CD4-positive, alpha-beta T cell treated with Interleukin-12 subunit alpha and Interleukin-12 subunit beta, for 1 hour (primary cell): ENCODE data around the gene LAMC3.

Experiments
- DNase-seq: peaks from one replicate; pipeline ENCODE4 v3.0.0-alpha.2; 2020

Gene LAMC3

GRCh38 chr9:131008909-131009618, at the start of gene LAMC3:
LAMC3 (plus strand) TSS chr9:131009174; CDS start chr9:131009215, 41 bp downstream.
- no peak for DNase-seq

GRCh38 chr9:130959809-130960334, 49.1 kb upstream of the LAMC3 start:
- no peak for DNase-seq

GRCh38 chr9:130960522-130961378, 48.2 kb upstream of the LAMC3 start:
- no peak for DNase-seq

DNA sequence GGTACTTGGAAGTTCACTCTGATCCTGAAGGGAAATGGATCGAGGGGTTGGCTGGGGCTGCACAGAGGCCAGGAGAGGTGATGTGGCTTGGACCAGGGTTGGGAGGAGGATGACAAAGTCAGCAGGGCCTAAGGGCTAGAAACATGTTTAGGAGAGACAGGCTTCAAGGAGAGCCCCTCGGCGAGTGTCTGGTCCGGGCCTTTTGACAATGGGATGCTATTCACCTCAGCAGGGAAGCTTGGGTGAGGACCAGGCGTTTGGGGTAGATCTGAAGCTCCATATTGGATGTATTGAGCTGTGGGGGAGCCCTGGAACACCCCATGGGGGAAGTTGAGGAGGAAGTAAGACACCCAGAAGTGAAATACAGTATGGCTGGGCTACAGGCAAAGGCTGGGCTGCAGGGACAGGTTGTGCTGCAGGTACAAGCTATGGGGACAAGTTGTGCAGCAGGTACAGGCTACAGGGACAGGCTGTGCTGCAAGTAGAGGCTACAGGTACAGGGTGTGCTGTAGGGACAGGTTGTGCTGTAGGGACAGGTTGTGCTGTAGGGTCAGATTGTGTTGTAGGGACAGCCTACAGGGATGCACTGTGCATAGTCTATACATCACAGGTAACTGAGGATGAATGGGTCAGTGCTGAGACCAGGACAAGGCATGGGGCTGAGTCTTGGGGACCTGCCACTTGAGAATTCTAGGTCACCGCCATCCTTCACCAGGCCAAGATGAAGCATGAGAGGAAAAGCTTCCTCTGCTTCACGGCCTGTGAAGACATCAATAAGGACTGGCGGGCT, 47.3 kb upstream of the LAMC3 start:
- no peak for DNase-seq

- no peak for DNase-seq
These were observed 46.3 kb upstream of the LAMC3 start for GRCh38 chr9:130962418-130963316.

- DNase-seq: no peak
These were observed 45.6 kb upstream of the LAMC3 start for GRCh38 chr9:130963337-130963908.

DNA sequence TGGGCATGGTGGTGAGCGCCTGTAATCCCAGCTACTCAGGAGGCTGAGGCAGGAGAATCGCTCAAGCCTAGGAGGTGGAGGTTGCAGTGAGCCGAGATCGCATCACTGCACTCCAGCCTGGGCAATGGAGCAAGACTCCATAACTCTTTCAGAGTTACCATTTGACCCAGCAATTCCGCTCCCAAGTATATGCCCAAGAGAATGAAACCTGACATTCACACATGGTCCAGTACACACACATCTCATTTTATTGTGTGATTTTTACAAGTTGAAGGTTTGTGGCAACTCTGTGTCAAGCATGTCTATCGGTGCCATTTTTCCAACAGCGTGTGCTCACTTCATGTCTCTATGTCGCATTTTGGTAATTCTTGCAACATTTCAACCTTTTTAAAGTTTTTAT, 45.1 kb upstream of the LAMC3 start:
- DNase-seq: no peak

DNA sequence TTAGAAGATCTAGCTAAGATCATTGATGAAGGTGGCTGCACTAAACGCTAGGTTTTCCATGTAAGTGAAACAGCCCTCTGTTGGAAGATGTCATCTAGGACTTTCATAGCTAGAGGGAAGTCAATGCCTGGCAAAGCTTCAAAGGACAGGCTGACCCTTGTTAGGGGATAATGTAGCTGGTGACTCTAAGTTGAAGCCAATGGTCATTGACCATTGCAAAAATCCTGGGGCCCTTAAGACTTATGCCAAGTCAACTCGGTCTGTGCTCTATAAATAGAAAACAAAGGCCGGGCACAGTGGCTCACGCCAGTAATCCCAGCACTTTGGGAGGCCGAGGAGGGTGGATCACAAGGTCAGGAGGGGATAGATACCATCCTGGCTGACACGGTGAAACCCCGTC, 43.3 kb upstream of the LAMC3 start:
- DNase-seq: no peak

- DNase-seq: no peak
These were observed 38.9 kb upstream of the LAMC3 start for GRCh38 chr9:130970052-130970451.

- no peak for DNase-seq
These were observed 38.1 kb upstream of the LAMC3 start for GRCh38 chr9:130970855-130971254.

GRCh38 chr9:130971294-130971849, 37.6 kb upstream of the LAMC3 start:
- no peak for DNase-seq

DNA sequence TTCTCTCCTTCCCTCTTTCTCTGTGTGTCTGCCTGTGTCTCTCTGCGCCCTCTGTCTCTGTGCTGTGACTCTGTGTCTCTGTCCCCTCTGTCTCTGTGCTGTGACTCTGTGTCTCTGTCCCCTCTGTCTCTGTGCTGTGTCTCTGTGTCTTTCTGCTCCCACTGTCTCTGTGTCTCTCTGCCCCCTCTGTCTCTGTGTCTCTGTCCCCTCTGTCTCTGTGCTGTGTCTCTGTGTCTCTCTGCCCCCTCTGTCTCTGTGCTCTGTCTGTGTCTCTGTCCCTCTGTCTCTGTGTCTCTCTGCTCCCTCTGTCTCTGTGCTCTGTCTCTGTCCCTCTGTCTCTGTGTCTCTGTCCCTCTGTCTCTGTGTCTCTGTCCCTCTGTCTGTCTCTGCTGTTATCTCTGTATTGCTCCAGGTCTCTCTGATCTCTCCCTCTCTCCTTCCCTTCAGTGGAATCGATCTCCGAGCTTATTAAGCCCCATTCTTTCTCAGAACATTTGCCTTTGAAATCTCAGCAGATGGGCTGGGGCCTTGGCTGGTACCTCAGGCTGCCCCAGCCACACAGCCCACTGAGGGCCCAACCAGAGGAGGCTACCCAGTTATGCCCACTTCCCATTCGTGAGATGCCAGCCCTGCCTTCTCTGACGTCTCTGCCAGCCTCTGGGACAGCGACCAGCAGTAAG, 36.6 kb upstream of the LAMC3 start:
- DNase-seq: no peak

- DNase-seq: no peak
These were observed 35.9 kb upstream of the LAMC3 start for GRCh38 chr9:130972957-130973685.

DNA sequence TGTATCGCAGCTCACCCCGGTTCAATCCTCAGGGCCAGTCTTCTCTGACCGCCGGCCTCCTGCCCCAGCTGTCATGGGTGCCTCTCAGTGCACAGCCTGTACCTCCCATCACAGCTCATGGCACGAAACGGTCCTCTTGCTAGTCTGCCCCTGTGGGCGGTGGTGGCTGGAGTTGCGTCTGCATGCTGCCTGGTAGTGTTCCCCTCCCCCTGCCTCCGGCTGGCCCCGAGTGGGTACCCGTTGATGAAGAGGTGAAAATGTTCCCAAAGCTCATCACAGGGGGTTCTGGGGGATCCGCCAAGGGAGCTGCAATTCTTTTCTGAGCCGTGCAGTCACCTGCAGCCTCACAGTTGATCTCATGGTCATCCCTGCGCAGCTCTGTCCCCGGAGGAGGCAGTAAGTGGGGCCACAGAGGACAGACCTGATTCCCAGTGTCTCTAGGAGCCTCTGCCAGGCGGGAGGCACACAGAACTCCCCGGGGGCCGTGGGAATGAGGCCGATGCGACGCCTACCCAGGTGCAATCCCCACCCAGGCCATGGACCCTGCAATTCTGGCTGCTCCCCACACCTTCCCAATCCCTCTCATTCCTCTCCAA, 35.2 kb upstream of the LAMC3 start:
- DNase-seq: no peak

DNA sequence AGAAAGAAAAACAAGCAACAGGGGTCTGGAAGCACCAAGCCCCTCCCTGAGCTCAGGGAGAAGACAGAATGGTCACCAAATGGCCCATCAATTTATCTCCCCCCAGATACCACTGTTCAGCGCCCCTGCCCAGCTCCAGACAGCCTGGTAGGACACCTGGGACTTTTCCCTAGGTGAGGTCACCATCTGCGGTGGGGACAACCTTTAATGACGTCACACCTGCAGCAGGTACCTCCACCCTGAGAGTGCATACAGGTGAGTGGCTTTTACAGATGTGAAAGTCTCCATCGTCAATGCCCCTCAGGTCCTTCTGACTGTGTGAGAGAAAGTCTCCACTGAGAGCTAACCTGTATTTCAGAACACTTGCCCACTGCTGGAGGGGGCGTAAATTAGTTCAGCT, 34.3 kb upstream of the LAMC3 start:
- DNase-seq: no peak

GRCh38 chr9:130975156-130975555, 33.8 kb upstream of the LAMC3 start:
- no peak for DNase-seq

DNA sequence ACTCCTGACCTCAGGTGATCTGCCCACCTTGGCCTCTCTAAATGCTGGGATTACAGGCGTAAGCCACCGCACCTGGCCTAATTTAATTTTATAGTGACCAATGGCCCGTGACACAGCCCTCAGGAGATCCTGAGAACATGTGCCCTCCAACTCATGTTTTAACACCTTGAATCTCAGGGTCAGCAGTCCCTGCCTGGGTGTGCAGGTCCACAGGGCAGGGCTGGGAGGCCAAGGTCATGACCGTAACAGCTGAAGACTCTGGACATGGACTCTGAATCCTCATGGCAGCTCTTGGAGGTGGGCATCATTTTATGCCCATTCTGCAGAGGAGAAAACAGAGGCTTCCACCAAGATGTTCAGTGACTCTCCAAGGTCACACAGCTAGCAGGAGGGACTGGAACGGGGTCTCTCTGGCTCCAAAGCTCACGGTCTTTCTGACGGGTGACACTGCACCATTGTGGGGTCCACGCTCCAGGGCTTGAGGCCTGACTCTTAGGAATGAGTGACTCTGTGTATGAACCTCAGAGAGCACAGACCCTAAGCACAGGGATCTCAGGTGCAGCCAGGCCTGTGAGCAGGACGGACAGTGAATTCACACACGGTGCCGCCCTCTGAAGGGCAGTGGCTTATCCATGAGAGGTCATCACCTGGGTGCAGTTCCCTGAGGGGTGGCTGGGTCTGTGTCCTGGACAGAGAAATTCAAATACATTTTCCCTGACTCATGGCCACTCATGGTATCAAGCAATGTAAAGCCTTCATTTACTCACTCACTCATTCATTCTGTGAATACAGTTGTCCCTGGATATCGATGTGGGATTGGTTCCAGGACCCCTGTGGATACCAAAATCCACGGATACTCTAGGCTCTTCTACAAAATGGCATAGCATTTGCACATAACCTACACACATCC, 32.8 kb upstream of the LAMC3 start:
- no peak for DNase-seq

DNA sequence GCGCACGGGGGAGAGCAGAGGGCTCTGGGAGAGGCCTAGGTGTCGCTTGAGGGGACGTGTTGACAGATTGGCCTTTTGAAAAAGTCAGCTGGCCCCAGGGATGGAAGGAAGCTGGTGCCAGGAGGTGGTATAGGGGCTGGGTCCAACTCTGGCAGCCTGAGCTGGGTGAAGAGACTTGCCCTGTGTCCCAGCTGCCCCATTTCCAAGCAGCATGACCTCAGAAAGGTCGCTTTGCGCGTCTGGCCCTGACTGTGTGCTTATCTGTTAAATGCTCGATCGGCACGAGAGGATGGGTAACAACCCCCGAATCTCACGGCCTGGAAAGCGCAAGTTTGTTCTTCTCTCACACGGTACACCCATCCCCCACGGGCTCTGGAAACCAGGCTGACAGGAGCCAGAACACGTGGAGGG, 31.2 kb upstream of the LAMC3 start:
- no peak for DNase-seq
